Measurements from ENCODE around the gene TLK1. TPM values are rescaled to one million over a fixed set of nuclear protein-coding genes. Genes with fewer than 3 reads are reported as not detected.

TLK1 gene
- total and polyA plus RNA-seq, 9 of the 15 experiments (the other 6 are each of a cell fraction or from before 2014, with no cell fraction given), result 20.2 to 101 (median 40.5) TPM

DNA sequence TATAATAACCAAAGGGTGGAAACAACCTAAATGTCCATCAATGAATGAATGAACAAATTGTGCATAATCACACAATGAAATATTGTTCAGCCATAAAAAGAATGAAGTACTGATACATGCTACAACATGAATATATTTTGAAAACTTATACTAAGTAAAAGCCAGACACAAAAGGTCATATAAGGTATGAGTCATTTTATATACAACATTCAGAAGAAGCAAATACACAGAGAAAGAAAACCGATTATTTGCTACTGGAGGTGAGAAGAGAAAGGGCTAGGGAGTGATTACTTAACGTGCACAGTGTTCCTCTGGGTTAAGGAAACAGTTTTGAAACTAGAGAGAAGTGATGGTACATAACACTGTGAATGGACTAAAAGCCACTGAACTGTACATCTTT, 126.4 kb downstream of the TLK1 start:
- peaks cover 79% of the 10 kb centered on the region for H3K36me3 ChIP-seq (ENCODE audit: control insufficient read depth, insufficient read depth, low read length)
- ChIA-PET POLR2A (no interaction called here), CTCF (ENCODE audit: low intra/inter-chr PET ratio) (no interaction called here)
- TF ChIP-seq ELF4 (CRISPR knock-in tag; IDR thresholded peaks at IDR 0.05) (no peak), BRD4 (IDR thresholded peaks at IDR 0.05) (no peak), CEBPG (CRISPR knock-in tag; IDR thresholded peaks at IDR 0.05) (no peak), CEBPG (tag; conservative IDR thresholded peaks at IDR 0.05 in 1 of 2, IDR thresholded peaks at IDR 0.05 in 1 of 2) (no peak), ESRRA (IDR thresholded peaks at IDR 0.05; ENCODE audit: borderline replicate concordance, low read depth) (no peak), SIN3B (IDR thresholded peaks at IDR 0.05; ENCODE audit: low read depth) (no peak)
- TF ChIP-seq, protein P1, sequence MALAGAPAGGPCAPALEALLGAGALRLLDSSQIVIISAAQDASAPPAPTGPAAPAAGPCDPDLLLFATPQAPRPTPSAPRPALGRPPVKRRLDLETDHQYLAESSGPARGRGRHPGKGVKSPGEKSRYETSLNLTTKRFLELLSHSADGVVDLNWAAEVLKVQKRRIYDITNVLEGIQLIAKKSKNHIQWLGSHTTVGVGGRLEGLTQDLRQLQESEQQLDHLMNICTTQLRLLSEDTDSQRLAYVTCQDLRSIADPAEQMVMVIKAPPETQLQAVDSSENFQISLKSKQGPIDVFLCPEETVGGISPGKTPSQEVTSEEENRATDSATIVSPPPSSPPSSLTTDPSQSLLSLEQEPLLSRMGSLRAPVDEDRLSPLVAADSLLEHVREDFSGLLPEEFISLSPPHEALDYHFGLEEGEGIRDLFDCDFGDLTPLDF (CRISPR knock-in tag; IDR thresholded peaks at IDR 0.05), result no peak
- TF ChIP-seq, protein P2, sequence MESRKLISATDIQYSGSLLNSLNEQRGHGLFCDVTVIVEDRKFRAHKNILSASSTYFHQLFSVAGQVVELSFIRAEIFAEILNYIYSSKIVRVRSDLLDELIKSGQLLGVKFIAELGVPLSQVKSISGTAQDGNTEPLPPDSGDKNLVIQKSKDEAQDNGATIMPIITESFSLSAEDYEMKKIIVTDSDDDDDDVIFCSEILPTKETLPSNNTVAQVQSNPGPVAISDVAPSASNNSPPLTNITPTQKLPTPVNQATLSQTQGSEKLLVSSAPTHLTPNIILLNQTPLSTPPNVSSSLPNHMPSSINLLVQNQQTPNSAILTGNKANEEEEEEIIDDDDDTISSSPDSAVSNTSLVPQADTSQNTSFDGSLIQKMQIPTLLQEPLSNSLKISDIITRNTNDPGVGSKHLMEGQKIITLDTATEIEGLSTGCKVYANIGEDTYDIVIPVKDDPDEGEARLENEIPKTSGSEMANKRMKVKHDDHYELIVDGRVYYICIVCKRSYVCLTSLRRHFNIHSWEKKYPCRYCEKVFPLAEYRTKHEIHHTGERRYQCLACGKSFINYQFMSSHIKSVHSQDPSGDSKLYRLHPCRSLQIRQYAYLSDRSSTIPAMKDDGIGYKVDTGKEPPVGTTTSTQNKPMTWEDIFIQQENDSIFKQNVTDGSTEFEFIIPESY (CRISPR knock-in tag; IDR thresholded peaks at IDR 0.05), result no peak
- DNase-seq (ENCODE audit: extremely low read depth in 1 of 4, low spot score in 3 of 4) (no peak), ATAC-seq (no peak), FAIRE-seq (no peak)
- no peak overlapping the region for H3K4me2 ChIP-seq (ENCODE audit: insufficient read depth, low read length)
- intact Hi-C loops (cut with micrococcal nuclease), result no loop called here
- H3K4me1 ChIP-seq (replicated peaks in 1 of 2; ENCODE audit: control insufficient read depth in 2 of 2, insufficient read depth in 2 of 2, low read length in 2 of 2), result no peaks in the 10 kb centered on the region
- no peaks in the 10 kb centered on the region for H3K27me3 ChIP-seq (ENCODE audit: control insufficient read depth in 2 of 2, insufficient read depth in 2 of 2, low read length in 2 of 2)
- H3K9me1 ChIP-seq (ENCODE audit: control insufficient read depth, insufficient read depth, low read length), result no peaks in the 10 kb centered on the region
- WGBS (ENCODE audit: insufficient coverage, low coverage, missing lambda C conversion rate), result 41% methylated on average over 2 of the region's 2 CpGs
- no TSS peak for BruUV-seq (replicated peaks)
- H4K20me1 ChIP-seq (replicated peaks; ENCODE audit: control insufficient read depth, insufficient read depth, low read length), result no peaks in the 10 kb centered on the region
- in situ Hi-C loops (cut with MboI), result no loop called here
- H3K4me3 ChIP-seq, result no peak overlapping the region
- H3K79me2 ChIP-seq (ENCODE audit: control insufficient read depth, insufficient read depth, low read length), result 0 out of 3 replicates have a peak, but pooled peaks cover 4% of the 10 kb centered on the region
- H3K9me3 ChIP-seq (replicated peaks; ENCODE audit: control insufficient read depth, insufficient read depth, low read depth, low read length), result no peaks in the 10 kb centered on the region
- H2AFZ ChIP-seq (ENCODE audit: low read depth, low read length), result no peak overlapping the region
- H3K9ac ChIP-seq (ENCODE audit: insufficient read depth in 1 of 2, low read depth in 2 of 2, low read length in 2 of 2), result no peak overlapping the region
- no peak overlapping the region for H3K27ac ChIP-seq (ENCODE audit: extremely low read depth, low read depth, low read length)

Measured in K562 (cell line).